OCI-LY7 (cell line): ENCODE results near the gene E2F4. TPM values are rescaled to one million over a fixed set of nuclear protein-coding genes. Genes with fewer than 3 reads are reported as not detected.

Source experiments
- BruUV-seq: library from RNA; stranded (reverse); fragments of 400-500 nt; replicated peaks from 2 replicates; lab custom pipeline; 2021; lab: Mats Ljungman, UMichigan
- CTCF ChIA-PET: fragments of 300-600 bp; sonication (Branson Sonifier 250); formaldehyde crosslinking; loops from one replicate; lab custom pipeline; 2022; ENCODE audit warnings: antibody characterized with exemption; ENCODE audit not compliant: unreplicated experiment; lab: Charles Lee
- POLR2A ChIA-PET: fragments of 300-600 bp; sonication (Branson Sonifier 250); formaldehyde crosslinking; loops from one replicate; lab custom pipeline; 2022; ENCODE audit warnings: antibody characterized with exemption; lab: Charles Lee
- DNase-seq: peaks from one replicate; pipeline ENCODE4 v3.0.0-alpha.2; 2015; ENCODE audit warnings: low spot score
- H2AFZ ChIP-seq: fragments of 200-600 bp; sonication (generic), shearing (Covaris generic); 2 replicates; pipeline ENCODE4 v1.6.1; 2014; ENCODE audit warnings: mild to moderate bottlenecking, antibody characterized with exemption, low read length, moderate library complexity
- H3K27ac ChIP-seq: fragments of 200-600 bp; sonication (generic); 2 replicates; pipeline ENCODE4 v1.5.1; 2014; ENCODE audit warnings: mixed run types, low read depth, mild to moderate bottlenecking, moderate library complexity, low read length, inconsistent platforms; ENCODE audit not compliant: poor library complexity, severe bottlenecking
- H3K36me3 ChIP-seq: fragments of 200-600 bp; sonication (generic); 2 replicates; pipeline ENCODE4 v1.6.1; 2014; ENCODE audit warnings: mild to moderate bottlenecking, antibody characterized with exemption, low read length, moderate library complexity, mixed read lengths; ENCODE audit not compliant: insufficient read depth
- H3K4me1 ChIP-seq: fragments of 200-600 bp; sonication (generic); 2 replicates; pipeline ENCODE4 v1.5.1; 2014; ENCODE audit warnings: mild to moderate bottlenecking, low read length; ENCODE audit not compliant: insufficient read depth, poor library complexity, severe bottlenecking
- H3K4me2 ChIP-seq: fragments of 200-600 bp; sonication (generic); 2 replicates; pipeline ENCODE4 v1.6.1; 2014; ENCODE audit warnings: mild to moderate bottlenecking, low read length
- H3K4me3 ChIP-seq: fragments of 200-600 bp; sonication (generic); 2 replicates; pipeline ENCODE4 v1.5.1; 2014; ENCODE audit warnings: mild to moderate bottlenecking, low read depth, low read length; ENCODE audit not compliant: poor library complexity, severe bottlenecking
- H3K79me2 ChIP-seq: fragments of 200-600 bp; sonication (generic); 2 replicates; pipeline ENCODE4 v1.6.1; 2016; ENCODE audit warnings: low read depth, mild to moderate bottlenecking, low read length, moderate library complexity, mixed read lengths; ENCODE audit not compliant: insufficient read depth
- H3K9me2 ChIP-seq: fragments of 200-600 bp; sonication (generic); 2 replicates; pipeline ENCODE4 v1.6.1; 2016; ENCODE audit warnings: mild to moderate bottlenecking, low read length, mixed read lengths; ENCODE audit not compliant: insufficient read depth
- H3K9me3 ChIP-seq: fragments of 200-600 bp; sonication (generic); 2 replicates; pipeline ENCODE4 v1.6.1; 2014; ENCODE audit warnings: mild to moderate bottlenecking, mixed run types, low read length, mixed read lengths
- H4K20me1 ChIP-seq: fragments of 200-600 bp; sonication (generic); 2 replicates; pipeline ENCODE4 v1.6.1; 2014; ENCODE audit warnings: mild to moderate bottlenecking, antibody characterized with exemption, low read length, moderate library complexity, mixed read lengths; ENCODE audit not compliant: insufficient read depth
- CTCF ChIP-seq: fragments of 200-600 bp; sonication (generic); conservative IDR thresholded peaks from 2 replicates; pipeline ENCODE4 v1.5.1; 2014; ENCODE audit warnings: mild to moderate bottlenecking, antibody characterized with exemption, low read length, moderate library complexity, mixed read lengths
- EZH2phosphoT487 ChIP-seq: fragments of 200-600 bp; sonication (generic); IDR thresholded peaks from 2 replicates; pipeline ENCODE4 v1.6.1; 2018; ENCODE audit warnings: low read depth, borderline replicate concordance, mild to moderate bottlenecking, mixed run types, antibody characterized with exemption, low read length, moderate library complexity, mixed read lengths
- intact Hi-C: fragments of 100-400 bp; cut with micrococcal nuclease; formaldehyde crosslinking; loops from one replicate; pipeline ENCODE4 v1.10.0; 2022; ENCODE audit not compliant: unreplicated experiment
- total RNA-seq, 2 experiments: library from RNA; depleted of rRNA in 1 of 2; stranded (reverse); fragments of >200 nt in 1 of 2; shearing (Covaris generic) in 1 of 2; gene quantifications; 2 replicates each; pipeline ENCODE4 v1.2.3, GENCODE V29; 2014 to 2022

Gene E2F4
- total RNA-seq, 2 experiments from 2014 or later: 124 to 157 TPM

GRCh38 chr16:67213197-67214019, 21.5 kb downstream of the E2F4 start:
- Histone ChIP-seq H3K9me3 (no peaks in the 10 kb centered on the region), H3K4me1 (no peaks in the 10 kb centered on the region), H3K4me2 (no peak overlapping the region), H3K27ac (no peak overlapping the region), H3K9me2 (no peaks in the 10 kb centered on the region), H2AFZ (no peak overlapping the region), H3K79me2 (no peaks in the 10 kb centered on the region), H3K36me3 (no peaks in the 10 kb centered on the region), H3K4me3 (no peak overlapping the region), H4K20me1 (no peaks in the 10 kb centered on the region)
- ChIA-PET POLR2A (no interaction called here), CTCF (no interaction called here)
- no TSS peak for BruUV-seq
- intact Hi-C loops: no loop called here
- DNase-seq: no peak
- TF ChIP-seq CTCF (no peak), EZH2phosphoT487 (no peak)

DNA sequence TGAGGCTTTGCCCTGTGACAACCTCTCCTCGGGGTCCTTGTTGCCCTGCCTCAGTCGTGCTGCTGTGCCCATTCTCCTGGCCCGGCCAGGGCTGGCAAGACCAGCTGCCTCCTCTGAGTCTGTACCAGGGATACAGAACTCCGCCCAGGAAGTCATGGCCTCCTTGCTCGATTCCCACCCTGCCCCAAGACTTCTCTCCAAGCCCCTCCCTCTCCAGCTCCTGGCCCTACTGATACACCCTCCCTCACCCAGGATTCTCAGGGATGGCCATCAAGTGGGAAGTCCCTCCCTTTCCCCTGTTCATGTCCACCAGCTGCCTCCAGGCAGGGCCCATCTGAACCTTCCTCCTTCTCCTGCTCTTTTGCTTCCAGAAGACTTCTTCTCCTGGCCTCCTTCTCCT, 23.8 kb downstream of the E2F4 start:
- BruUV-seq: no TSS peak
- ChIA-PET CTCF (no interaction called here), POLR2A (no interaction called here)
- no peaks in the 10 kb centered on the region for H4K20me1 ChIP-seq
- H3K27ac ChIP-seq: no peak overlapping the region
- no peaks in the 10 kb centered on the region for H3K9me3 ChIP-seq
- TF ChIP-seq EZH2phosphoT487 (no peak), CTCF (no peak)
- intact Hi-C loops: no loop called here
- no peaks in the 10 kb centered on the region for H3K9me2 ChIP-seq
- no peak overlapping the region for H3K4me3 ChIP-seq
- no peak overlapping the region for H3K4me2 ChIP-seq
- H2AFZ ChIP-seq: no peak overlapping the region
- H3K79me2 ChIP-seq: no peaks in the 10 kb centered on the region
- no peaks in the 10 kb centered on the region for H3K36me3 ChIP-seq
- H3K4me1 ChIP-seq: no peaks in the 10 kb centered on the region
- no peak for DNase-seq
